Iris pigment epithelial cell (primary cell): ENCODE results near the gene APEH.

ENCODE experiments used
- DNase-seq: peaks from one replicate; pipeline ENCODE4 v3.0.0-alpha.2; 2011; ENCODE audit warnings: low read depth

APEH gene

DNA sequence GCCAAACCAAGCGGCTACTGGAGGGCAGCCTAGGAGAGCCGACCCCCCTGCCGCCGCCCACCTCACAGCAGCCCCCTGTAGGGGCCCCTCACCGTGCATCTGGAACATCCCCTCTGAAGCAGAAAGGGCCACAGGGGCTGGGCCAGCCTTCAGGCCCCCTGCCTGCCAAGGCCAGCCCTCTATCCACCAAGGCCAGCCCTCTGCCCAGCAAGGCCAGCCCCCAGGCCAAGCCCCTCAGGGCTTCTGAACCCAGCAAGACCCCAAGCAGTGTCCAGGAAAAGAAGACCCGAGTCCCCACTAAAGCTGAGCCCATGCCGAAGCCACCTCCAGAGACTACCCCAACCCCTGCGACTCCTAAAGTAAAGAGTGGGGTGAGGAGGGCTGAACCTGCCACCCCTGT, 23.5 kb upstream of the APEH start:
- DNase-seq: no peak

DNA sequence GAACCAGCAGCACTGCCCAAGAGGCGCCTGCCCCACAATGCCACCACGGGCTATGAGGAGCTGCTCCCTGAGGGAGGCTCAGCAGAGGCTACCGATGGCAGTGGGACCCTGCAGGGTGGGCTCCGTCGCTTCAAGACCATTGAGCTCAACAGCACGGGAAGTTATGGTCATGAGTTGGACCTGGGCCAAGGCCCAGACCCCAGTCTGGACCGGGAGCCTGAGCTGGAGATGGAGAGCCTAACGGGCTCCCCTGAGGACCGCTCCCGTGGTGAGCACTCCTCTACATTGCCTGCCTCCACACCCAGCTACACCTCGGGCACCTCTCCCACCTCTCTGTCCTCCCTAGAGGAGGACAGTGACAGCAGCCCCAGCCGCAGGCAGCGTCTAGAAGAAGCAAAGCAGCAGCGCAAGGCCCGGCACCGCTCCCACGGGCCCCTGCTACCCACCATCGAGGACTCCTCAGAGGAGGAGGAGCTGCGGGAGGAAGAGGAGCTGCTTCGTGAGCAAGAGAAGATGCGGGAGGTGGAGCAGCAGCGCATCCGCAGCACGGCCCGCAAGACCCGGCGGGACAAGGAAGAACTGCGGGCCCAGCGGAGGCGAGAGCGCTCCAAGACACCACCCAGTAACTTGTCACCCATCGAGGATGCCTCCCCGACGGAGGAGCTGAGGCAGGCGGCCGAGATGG, 21.8 kb upstream of the APEH start:
- DNase-seq: no peak

- DNase-seq: no peak
Observed at GRCh38 chr3:49652903-49653415, 21.2 kb upstream of the APEH start.

- DNase-seq: no peak
Observed at GRCh38 chr3:49653621-49654020, 20.5 kb upstream of the APEH start.

GRCh38 chr3:49654176-49654825, 19.9 kb upstream of the APEH start:
- no peak for DNase-seq

- no peak for DNase-seq
Observed at GRCh38 chr3:49654955-49655556, 19.1 kb upstream of the APEH start.

DNA sequence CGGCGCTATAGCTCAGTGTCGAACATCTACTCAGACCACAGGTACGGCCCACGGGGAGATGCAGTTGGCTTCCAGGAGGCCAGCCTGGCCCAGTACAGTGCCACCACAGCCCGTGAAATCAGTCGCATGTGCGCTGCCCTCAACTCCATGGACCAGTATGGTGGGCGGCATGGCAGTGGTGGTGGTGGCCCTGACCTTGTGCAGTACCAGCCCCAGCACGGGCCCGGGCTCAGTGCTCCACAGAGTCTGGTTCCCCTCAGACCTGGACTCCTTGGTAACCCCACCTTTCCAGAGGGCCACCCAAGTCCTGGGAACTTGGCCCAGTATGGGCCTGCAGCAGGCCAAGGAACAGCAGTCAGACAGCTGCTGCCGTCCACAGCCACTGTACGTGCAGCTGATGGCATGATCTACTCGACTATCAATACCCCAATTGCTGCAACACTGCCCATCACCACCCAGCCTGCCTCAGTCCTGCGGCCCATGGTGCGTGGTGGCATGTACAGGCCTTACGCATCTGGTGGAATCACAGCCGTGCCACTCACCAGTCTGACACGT, 18.3 kb upstream of the APEH start:
- DNase-seq: no peak

- no peak for DNase-seq
Observed at GRCh38 chr3:49656541-49657112, 17.5 kb upstream of the APEH start.

GRCh38 chr3:49657208-49657915, 16.8 kb upstream of the APEH start:
- DNase-seq: no peak

DNA sequence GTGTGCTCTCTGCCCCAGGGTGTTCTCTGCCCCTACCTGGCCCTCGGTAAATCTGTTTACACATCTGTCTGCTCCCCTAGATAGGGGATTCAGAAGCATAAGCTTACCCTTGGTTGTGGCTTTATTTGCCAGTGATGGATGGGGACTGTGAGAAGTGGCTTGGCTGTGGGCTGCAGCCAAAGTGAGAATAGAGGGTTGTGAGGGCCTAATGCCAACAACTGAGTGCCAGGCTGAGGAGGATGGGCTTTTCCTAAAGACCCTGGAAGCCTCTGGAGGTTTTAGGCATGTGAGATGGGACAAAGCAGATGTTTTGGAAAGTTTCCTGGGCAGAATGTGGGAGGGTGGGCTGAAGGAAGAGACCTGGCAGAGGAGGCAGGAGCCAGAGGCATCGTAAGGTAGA, 15.4 kb upstream of the APEH start:
- DNase-seq: no peak

GRCh38 chr3:49659756-49660155, 14.4 kb upstream of the APEH start:
- no peak for DNase-seq

GRCh38 chr3:49661281-49661680, 12.9 kb upstream of the APEH start:
- no peak for DNase-seq

GRCh38 chr3:49662021-49662420, 12.1 kb upstream of the APEH start:
- DNase-seq: no peak

GRCh38 chr3:49662720-49663413, 11.3 kb upstream of the APEH start:
- no peak for DNase-seq

DNA sequence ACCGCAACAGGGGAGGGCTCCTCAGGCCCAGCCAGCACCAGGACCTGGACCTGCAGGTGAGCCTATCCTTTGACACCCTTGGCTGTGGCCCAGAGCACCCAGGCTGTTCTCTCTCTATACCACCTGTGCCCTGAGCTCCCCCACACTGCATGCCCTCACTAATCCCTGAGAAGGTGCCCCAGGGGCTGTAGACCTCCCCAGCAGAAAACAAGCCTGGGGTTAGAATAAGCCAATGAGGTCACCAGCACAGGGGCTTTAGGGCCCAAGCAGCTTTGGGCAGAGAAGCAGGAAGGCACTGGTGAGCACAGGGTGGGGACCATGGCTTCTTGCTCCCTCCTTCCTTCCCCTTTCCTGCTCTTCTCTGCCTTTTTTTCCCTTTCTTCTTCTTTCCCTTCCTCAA, 10.3 kb upstream of the APEH start:
- no peak for DNase-seq

GRCh38 chr3:49664300-49664699, 9.9 kb upstream of the APEH start:
- no peak for DNase-seq

- no peak for DNase-seq
Observed at GRCh38 chr3:49665822-49666519, 8.2 kb upstream of the APEH start.

DNA sequence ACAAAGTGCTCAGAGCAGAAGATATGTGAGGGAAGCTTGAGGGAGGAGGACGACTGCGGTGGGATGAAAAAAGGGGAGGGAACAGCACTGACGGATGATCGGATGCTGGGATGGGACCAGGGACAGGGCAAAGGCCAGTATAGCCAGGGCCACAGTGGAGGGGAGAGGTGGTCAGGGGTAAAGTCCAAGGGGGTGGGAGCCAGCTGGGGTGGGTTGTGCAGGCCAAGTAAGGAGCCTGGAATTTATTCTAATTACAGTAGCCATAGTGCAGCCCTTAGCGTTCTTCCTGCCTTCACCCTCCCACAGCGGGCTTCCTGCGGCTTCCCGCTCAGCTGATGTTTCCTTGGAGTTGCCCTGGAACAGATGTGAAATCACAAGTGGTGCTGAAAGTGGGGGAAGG, 7.6 kb upstream of the APEH start:
- DNase-seq: no peak

GRCh38 chr3:49667701-49668413, 6.3 kb upstream of the APEH start:
- no peak for DNase-seq

DNA sequence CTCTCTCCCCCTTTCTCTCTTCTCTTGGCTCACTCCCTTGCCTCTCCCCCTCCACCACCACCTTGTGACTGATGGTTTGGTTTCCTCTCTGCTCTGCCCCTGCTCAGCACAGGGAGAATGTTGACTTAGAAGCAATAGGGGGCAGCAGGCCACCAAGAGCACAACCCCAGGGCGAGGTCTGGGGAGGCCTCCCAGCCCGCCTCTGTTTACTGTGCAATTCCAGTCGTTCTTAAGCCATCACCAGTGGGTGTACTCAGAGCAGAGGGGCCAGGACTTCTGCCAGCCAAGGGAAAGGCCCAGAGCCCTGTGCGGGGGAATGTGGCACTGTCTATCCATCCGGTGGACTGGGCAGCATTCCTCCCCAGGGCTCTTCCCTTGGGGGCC, 5.7 kb upstream of the APEH start:
- no peak for DNase-seq
